Gastroesophageal sphincter (tissue), 4 donors: Measurements from ENCODE around the gene ELK4. TPM values are rescaled to one million over a fixed set of nuclear protein-coding genes. Genes with fewer than 3 reads are reported as not detected.

ENCODE experiments used
- ATAC-seq: fragments of 150-250 bp; one replicate; pipeline ENCODE4 v1.9.1; 2016; ENCODE audit warnings: mild to moderate bottlenecking, moderate library complexity
- H3K27ac ChIP-seq, 4 donors: fragments of 200-600 bp; sonication (generic) in 3 of 4; 1 replicate in 3 of 4; 2 replicates in 1 of 4; pipeline ENCODE4 v1.5.1; 2016 to 2019
- H3K27me3 ChIP-seq: fragments of 200-600 bp; sonication (generic); one replicate; pipeline ENCODE4 v1.5.1; 2019
- H3K36me3 ChIP-seq, 2 donors: fragments of 200-600 bp; sonication (generic); one replicate each; pipeline ENCODE4 v1.5.1; 2019; ENCODE audit warnings: control low read depth in 1 of 2
- H3K4me1 ChIP-seq, 3 donors: fragments of 200-600 bp; sonication (generic); 1 replicate in 2 of 3; 2 replicates in 1 of 3; pipeline ENCODE4 v1.5.1; 2016 to 2019; ENCODE audit warnings: control low read depth in 2 of 3
- H3K4me3 ChIP-seq, 2 donors: fragments of 200-600 bp; sonication (generic); one replicate each; pipeline ENCODE4 v1.5.1; 2019; ENCODE audit warnings: mild to moderate bottlenecking in 1 of 2, moderate library complexity in 1 of 2
- H3K9me3 ChIP-seq, 3 donors: fragments of 200-600 bp; sonication (generic); one replicate each; pipeline ENCODE4 v1.5.1; 2017 to 2019; ENCODE audit warnings: control low read depth in 2 of 3
- CTCF ChIP-seq, 4 experiments: fragments of 200-600 bp in 2 of 4; fragments of 450-650 bp in 2 of 4; sonication (generic) in 1 of 4; IDR thresholded peaks; one replicate each; pipeline ENCODE4 v1.5.1; 2017 to 2019; ENCODE audit warnings: antibody characterized with exemption in 4 of 4, mild to moderate bottlenecking in 2 of 4, moderate library complexity in 2 of 4
- EP300 ChIP-seq: sonication (generic); formaldehyde crosslinking; IDR thresholded peaks from one replicate; pipeline ENCODE4 v1.6.1; 2017; ENCODE audit warnings: antibody characterized with exemption, mild to moderate bottlenecking
- POLR2A ChIP-seq, 2 donors: fragments of 450-650 bp; IDR thresholded peaks; one replicate each; pipeline ENCODE4 v1.6.1; 2017; ENCODE audit warnings: antibody characterized with exemption in 2 of 2, mild to moderate bottlenecking in 2 of 2, moderate library complexity in 1 of 2
- POLR2AphosphoS5 ChIP-seq: sonication (generic); formaldehyde crosslinking; IDR thresholded peaks from one replicate; pipeline ENCODE4 v1.6.1; 2017; ENCODE audit warnings: antibody characterized with exemption
- WGBS, 2 donors: methylation state at CpG; one replicate each; pipeline ENCODE4 v1.1.5; 2018; ENCODE audit warnings: low coverage in 1 of 2; 5-methylcytosine and 5-hydroxymethylcytosine counted together
- total RNA-seq, 4 donors: library from RNA; depleted of rRNA; stranded (reverse); fragments of >200 nt; gene quantifications; one replicate each; pipeline ENCODE4 v1.1.0, GENCODE V29; 2016

ELK4 gene
- total RNA-seq, 4 donors from 2014 or later = 23.2 to 24.6 (median 23.6) TPM

GRCh38 chr1:205591522-205592351 lies 40.1 kb downstream of the ELK4 start:
- Histone ChIP-seq H3K36me3 (no peaks in the 10 kb centered on the region), H3K4me3 (peak overlapping the region; percentile 6 to 49), H3K4me1 (peaks cover 0 to 22% (median 3%) of the 10 kb centered on the region in 3 donors), H3K9me3 (no peaks in the 10 kb centered on the region), H3K27ac (peak overlapping the region in 3 of 4 donors; percentile 4 to 48 (median 37)), H3K27me3 (no peaks in the 10 kb centered on the region)
- 1 to 2% methylated on average over 13 to 20 of the region's 40 CpGs for whole genome bisulfite sequencing, 2 donors
- ATAC-seq = peak; percentile 92
- TF ChIP-seq POLR2A (IDR thresholded peaks at IDR 0.05) = no peak
- TF ChIP-seq CTCF (IDR thresholded peaks at IDR 0.05) = peak; percentile 96 to 99 (median 99)
- TF ChIP-seq POLR2AphosphoS5 = peak; percentile 49

DNA sequence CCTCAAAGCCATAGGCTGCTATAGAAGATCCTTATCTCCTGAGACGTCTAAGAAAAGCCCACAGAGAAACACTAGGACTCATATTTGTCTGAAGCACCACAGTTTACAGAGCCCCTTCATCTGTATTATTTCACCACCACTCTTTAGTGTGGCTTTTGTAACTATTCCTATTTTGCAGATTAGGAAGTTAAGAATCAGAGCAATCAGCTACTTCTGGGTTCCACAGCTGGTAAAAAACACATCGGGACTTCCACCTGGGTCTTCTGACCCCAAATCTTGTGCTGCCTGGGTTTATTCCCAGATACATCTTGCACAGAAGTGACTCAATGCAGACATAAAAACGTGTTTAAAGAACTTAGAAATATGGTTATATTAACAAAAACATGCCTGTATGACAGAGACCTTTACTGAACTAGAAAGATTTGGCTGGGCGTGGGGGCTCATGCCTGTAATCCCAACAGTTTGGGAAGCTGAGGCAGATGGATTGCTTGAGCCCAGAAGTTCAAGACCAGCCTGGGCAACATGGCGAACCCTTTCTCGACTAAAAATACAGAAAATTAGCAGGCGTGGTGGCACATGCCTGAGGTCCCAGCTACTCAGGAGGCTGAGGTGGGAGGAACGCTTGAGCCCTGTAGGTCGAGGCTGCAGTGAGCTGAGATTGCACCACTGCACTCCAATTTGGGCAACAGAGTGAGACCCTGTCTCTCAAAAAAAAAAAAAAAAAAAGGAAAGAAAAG lies 40.9 kb downstream of the ELK4 start:
- TF ChIP-seq POLR2AphosphoS5 = no peak
- no peak for TF ChIP-seq POLR2A (IDR thresholded peaks at IDR 0.05)
- TF ChIP-seq CTCF (IDR thresholded peaks at IDR 0.05) = no peak
- no peak for TF ChIP-seq EP300
- Histone ChIP-seq H3K36me3 (no peaks in the 10 kb centered on the region), H3K4me3 (no peak overlapping the region), H3K4me1 (peaks cover 0 to 22% (median 3%) of the 10 kb centered on the region in 3 donors), H3K27ac (no peak overlapping the region), H3K9me3 (no peaks in the 10 kb centered on the region), H3K27me3 (peaks cover 7% of the 10 kb centered on the region)
- ATAC-seq = no peak
- WGBS, 2 donors = 64 to 65% methylated on average over 8 of the region's 9 CpGs

- peaks cover 11% of the 10 kb centered on the region for H3K27me3 ChIP-seq
- no peak for ATAC-seq
- H3K4me1 ChIP-seq = peaks cover 0 to 22% (median 3%) of the 10 kb centered on the region in 3 donors
- H3K36me3 ChIP-seq = no peaks in the 10 kb centered on the region
- TF ChIP-seq EP300 (no peak), POLR2A (IDR thresholded peaks at IDR 0.05) (no peak), POLR2AphosphoS5 (no peak), CTCF (IDR thresholded peaks at IDR 0.05) (no peak)
- 83% methylated on average over 2 of the region's 5 CpGs; no CpG with 5 or more reads in 1 of the 2 donors for WGBS, 2 donors
- H3K9me3 ChIP-seq = no peaks in the 10 kb centered on the region
- H3K27ac ChIP-seq = no peak overlapping the region
- H3K4me3 ChIP-seq = no peak overlapping the region
These were observed 41.4 kb downstream of the ELK4 start for GRCh38 chr1:205590457-205590768.

GRCh38 chr1:205589618-205590456 lies 42.0 kb downstream of the ELK4 start:
- 69 to 79% methylated on average over 4 to 6 of the region's 7 CpGs for WGBS, 2 donors
- ATAC-seq = no peak

More at GRCh38 chr1:205589618-205590456, 42.0 kb downstream of the ELK4 start:
- Histone ChIP-seq H3K4me3 (no peak overlapping the region), H3K4me1 (peaks cover 0 to 22% (median 3%) of the 10 kb centered on the region in 3 donors), H3K36me3 (no peaks in the 10 kb centered on the region), H3K9me3 (no peaks in the 10 kb centered on the region), H3K27me3 (peaks cover 11% of the 10 kb centered on the region), H3K27ac (no peak overlapping the region)
- TF ChIP-seq EP300 (no peak), POLR2AphosphoS5 (no peak), CTCF (IDR thresholded peaks at IDR 0.05) (no peak), POLR2A (IDR thresholded peaks at IDR 0.05) (no peak)
